Memory B cell (primary cell): ENCODE results near the gene B3GNT7.
"Not testable (repeated sequence)": the region's sequence is repeated elsewhere in the genome, so short reads cannot be mapped to it uniquely, and the experiment has no call there.

Experiments
- ATAC-seq: fragments of 150-1000 bp; cut with Tn5 transposase; 2 replicates; pipeline ENCODE4 v1.10.0; 2021; ENCODE audit warnings: low read depth, mild to moderate bottlenecking, moderate library complexity
- DNase-seq, 2 donors: peaks; one replicate each; pipeline ENCODE4 v3.0.0; 2022; ENCODE audit warnings: low spot score in 2 of 2
- H3K27ac Mint-ChIP-seq: one replicate; pipeline ENCODE4 v1.8.0; 2022; ENCODE audit warnings: mild to moderate bottlenecking, moderate library complexity, mixed read lengths
- H3K27me3 Mint-ChIP-seq: one replicate; pipeline ENCODE4 v1.8.0; 2022; ENCODE audit warnings: mixed read lengths
- H3K36me3 Mint-ChIP-seq: one replicate; pipeline ENCODE4 v1.8.0; 2022; ENCODE audit warnings: mild to moderate bottlenecking, mixed read lengths
- H3K4me1 Mint-ChIP-seq: one replicate; pipeline ENCODE4 v1.8.0; 2022; ENCODE audit warnings: mixed read lengths
- H3K4me3 Mint-ChIP-seq: one replicate; pipeline ENCODE4 v1.8.0; 2022; ENCODE audit warnings: mild to moderate bottlenecking, moderate library complexity, mixed read lengths
- H3K9me3 Mint-ChIP-seq: one replicate; pipeline ENCODE4 v1.8.0; 2022; ENCODE audit warnings: mixed read lengths

Gene B3GNT7

DNA sequence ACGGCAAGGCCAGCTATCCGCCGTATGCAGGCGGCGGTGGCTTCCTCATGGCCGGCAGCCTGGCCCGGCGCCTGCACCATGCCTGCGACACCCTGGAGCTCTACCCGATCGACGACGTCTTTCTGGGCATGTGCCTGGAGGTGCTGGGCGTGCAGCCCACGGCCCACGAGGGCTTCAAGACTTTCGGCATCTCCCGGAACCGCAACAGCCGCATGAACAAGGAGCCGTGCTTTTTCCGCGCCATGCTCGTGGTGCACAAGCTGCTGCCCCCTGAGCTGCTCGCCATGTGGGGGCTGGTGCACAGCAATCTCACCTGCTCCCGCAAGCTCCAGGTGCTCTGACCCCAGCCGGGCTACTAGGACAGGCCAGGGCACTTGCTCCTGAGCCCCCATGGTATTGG lies 3.1 kb downstream of the B3GNT7 start:
- Mint-ChIP-seq H3K4me1 (peaks cover 27% of the 10 kb centered on the region), H3K36me3 (peaks cover 4% of the 10 kb centered on the region), H3K9me3 (no peaks in the 10 kb centered on the region), H3K27me3 (no peaks in the 10 kb centered on the region), H3K4me3 (no peak overlapping the region), H3K27ac (no peak overlapping the region)
- ATAC-seq = no peak
- DNase-seq = no peak

DNA sequence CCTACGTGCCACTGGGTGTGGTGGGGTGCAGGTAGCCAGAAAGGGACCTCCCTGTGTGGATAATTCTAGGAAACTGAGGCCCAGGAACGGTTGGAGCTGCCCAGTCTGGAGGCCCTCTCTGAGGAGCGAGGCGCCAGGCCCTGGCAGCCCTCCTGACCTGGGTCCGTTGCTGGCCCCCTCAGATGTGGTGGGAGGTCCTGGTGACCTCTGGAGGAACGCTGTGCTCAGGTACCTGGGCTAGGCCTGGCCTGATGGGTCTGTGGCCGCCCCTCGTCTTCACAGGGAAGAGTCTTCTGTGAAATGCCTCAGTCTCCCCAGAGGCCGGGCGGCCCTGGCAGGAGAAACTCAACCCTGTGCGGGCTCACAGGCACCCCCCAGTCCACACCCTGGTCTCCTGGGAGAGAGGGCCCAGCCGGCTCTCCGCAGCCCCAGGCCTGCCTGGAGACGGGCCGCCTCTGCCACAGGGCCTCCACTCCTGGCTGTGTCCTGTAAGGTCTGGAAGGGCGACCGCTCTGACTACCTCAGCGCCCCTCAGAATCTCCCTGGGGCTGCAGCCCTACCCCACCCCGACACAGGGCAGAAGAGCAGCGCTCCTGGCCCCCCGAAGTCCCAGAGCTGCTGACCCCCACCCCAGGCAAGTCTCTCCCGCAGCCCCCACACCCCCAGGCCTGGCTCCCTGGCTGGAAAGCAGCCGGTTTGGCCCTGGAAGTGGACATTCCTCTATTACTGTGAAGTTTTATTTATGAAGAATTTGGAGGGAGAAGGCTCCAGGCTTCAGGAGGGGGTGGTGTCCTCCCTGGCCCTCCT lies 3.7 kb downstream of the B3GNT7 start:
- Mint-ChIP-seq H3K27me3 (no peaks in the 10 kb centered on the region), H3K4me3 (no peak overlapping the region)
- DNase-seq = no peak

DNA sequence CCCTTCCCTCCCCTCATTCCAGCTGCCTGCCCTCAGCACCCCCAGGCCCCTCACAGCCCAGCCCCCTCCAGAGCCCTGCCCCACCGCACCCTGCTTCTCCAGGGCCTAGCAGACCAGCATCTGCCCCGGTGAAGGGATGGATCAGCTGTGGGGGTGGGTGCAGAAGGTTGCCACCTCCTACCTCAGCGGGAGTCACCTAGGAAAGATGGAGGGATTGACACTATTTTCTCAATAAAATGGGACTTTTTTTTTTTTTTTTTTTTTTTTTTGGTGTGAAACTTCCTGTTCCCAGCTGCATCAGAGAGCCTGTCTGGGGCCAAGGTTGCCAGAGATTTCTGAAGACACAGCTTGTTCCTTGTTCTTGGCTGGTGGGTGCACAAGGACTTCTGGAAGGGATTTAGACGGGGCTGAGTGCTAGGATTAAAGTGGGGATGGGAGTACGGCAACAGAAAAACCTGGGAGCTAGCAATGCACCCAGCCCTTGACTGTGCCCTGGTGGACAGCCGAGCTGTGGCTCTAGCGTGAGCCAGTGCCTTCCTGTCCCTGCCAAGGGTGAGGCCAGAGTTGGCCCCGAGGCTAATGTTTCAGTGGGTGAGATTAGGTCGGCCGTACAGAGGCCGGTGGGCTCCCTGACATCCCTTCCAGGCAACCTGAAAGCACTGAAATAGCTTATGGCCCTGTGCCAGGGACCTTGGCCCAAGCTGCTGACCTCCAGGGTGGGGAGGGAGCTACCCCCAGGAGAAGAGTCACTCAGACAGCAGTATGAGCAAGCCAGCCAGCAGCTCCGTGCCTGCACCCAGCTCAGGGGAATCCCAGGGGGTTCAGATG lies 4.6 kb downstream of the B3GNT7 start:
- H3K4me3 Mint-ChIP-seq = no peak overlapping the region
- H3K4me1 Mint-ChIP-seq = peaks cover 15% of the 10 kb centered on the region
- peaks cover 4% of the 10 kb centered on the region for H3K36me3 Mint-ChIP-seq
- no peak for ATAC-seq
- peak overlapping the region; percentile 35 for H3K27ac Mint-ChIP-seq
- H3K27me3 Mint-ChIP-seq = no peaks in the 10 kb centered on the region
- H3K9me3 Mint-ChIP-seq = no peaks in the 10 kb centered on the region
- DNase-seq = no peak

More for the DNA sequence above, 3.7 kb downstream of the B3GNT7 start:
- H3K27ac Mint-ChIP-seq = no peak overlapping the region
- no peak for ATAC-seq
- peaks cover 4% of the 10 kb centered on the region for H3K36me3 Mint-ChIP-seq
- peaks cover 22% of the 10 kb centered on the region for H3K4me1 Mint-ChIP-seq
- no peaks in the 10 kb centered on the region for H3K9me3 Mint-ChIP-seq

DNA sequence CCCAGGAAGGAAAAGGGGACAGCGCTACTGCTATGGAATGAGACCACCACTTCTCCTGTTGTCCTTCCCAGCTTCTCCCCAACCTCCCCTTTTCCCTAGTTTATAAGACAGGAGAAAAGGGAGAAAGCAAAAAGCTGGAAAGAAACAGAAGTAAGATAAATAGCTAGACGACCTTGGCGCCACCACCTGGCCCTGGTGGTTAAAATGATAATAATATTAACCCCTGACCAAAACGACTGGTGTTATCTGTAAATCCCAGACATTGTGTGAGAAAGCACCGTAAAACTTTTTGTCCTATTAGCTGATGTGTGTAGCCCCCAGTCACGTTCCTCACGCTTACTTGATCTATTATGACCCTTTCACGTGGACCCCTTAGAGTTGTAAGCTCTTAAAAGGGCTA lies 5.2 kb downstream of the B3GNT7 start:
- not testable (repeated sequence) for H3K27me3 Mint-ChIP-seq, ATAC-seq, DNase-seq, H3K4me3 Mint-ChIP-seq, H3K9me3 Mint-ChIP-seq, H3K36me3 Mint-ChIP-seq
- Mint-ChIP-seq H3K27ac (peak overlapping the region; percentile 35), H3K4me1 (peaks cover 21% of the 10 kb centered on the region)

DNA sequence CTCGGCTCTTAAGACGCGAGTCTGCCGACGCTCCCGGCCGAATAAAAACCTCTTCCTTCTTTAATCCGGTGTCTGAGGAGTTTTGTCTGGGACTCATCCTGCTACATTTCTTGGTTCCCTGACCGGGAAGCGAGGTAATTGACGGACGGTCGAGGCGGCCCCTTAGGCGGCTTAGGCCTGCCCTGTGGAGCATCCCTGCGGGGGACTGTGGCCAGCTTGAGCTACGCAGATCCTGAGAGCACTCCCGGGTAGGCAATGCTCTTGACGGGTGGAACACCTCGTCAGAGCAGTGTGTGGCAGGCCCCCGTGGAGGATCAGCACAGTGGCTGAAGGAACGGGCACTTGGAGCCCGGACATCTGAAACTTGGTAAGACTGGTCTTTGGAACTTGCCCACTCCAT lies 5.6 kb downstream of the B3GNT7 start:
- not testable (repeated sequence) for H3K36me3 Mint-ChIP-seq, ATAC-seq, H3K9me3 Mint-ChIP-seq, H3K27me3 Mint-ChIP-seq, DNase-seq, H3K4me3 Mint-ChIP-seq
- H3K4me1 Mint-ChIP-seq = peaks cover 23% of the 10 kb centered on the region
- H3K27ac Mint-ChIP-seq = peak overlapping the region; percentile 67

DNA sequence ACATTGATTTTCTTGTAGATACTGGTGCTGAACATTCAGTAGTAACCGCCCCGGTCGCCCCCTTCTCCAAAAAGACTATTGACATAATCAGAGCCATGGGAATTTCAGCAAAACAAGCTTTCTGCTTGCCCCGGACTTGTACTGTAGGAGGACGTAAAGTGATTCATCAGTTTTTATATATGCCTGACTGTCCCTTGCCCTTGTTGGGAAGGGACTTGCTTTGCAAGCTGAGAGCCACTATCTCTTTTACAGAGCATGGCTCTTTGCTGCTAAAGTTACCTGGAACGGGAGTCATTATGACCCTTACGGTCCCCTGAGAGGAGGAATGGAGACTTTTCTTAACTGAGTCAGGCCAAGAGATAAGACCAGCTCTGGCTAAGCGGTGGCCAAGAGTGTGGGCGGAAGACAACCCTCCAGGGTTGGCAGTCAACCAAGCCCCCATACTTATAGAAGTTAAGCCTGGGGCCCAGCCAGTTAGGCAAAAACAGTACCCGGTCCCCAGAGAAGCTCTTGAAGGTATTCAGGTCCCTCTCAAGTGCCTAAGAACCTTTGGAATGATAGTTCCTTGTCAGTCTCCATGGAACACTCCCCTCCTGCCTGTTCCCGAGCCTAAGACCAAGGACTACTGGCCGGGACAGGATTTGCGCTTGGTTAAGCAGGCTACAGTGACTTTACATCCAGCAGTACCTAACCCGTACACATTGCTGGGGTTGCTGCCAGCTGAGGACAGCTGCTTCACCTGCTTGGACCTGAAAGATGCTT lies 8.1 kb downstream of the B3GNT7 start:
- H3K4me3 Mint-ChIP-seq, H3K9me3 Mint-ChIP-seq, H3K36me3 Mint-ChIP-seq, DNase-seq, H3K27me3 Mint-ChIP-seq, ATAC-seq: not testable (repeated sequence)
- Mint-ChIP-seq H3K4me1 (peaks cover 14% of the 10 kb centered on the region), H3K27ac (peak overlapping the region; percentile 17)

DNA sequence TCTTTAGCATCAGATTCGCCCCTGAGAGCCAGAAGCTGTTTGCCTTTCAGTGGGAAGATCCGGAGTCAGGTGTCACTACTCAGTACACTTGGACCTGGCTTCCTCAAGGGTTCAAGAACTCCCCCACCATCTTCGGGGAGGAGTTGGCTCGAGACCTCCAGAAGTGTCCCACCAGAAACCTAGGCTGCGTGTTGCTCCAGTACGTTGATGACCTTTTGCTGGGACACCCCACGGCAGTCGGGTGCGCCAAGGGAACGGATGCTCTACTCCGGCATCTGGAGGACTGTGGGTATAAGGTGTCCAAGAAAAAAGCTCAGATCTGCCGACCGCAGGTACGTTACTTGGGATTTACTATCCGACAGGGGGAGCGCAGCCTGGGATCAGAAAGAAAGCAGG lies 8.7 kb downstream of the B3GNT7 start:
- DNase-seq, ATAC-seq, H3K36me3 Mint-ChIP-seq: not testable (repeated sequence)

DNA sequence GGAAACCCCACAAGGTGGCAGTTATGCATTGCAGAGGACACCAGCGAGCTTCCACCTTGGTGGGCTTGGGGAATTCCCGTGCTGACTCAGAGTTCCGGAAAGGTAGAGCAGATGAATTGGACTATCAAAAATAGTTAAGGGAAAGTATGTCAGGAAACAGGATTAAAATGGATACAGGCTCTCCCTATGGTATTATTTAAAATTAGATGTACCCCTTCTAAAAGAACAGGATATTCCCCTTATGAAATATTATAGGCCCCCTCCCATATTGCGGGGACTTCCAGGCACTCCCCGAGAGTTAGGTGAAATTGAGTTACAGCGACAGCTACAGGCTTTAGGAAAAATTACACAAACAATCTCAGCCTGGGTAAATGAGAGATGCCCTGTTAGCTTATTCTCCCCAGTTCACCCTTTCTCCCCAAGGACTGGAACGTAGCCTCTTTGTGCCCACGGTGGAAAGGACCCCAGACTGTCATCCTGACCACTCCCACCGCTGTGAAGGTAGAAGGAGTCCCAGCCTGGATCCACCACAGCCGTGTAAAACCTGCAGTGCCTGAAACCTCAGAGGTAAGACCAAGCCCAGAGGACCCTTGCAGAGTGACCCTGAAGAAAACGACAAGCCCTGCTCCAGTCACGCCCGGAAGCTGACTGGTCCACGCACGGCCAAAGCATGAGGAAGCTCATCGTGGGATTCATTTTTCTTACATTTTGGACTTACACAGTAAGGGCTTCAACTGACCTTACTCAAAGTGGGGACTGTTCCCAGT lies 10.3 kb downstream of the B3GNT7 start:
- peak overlapping the region; percentile 62 for H3K4me3 Mint-ChIP-seq
- H3K27me3 Mint-ChIP-seq, H3K36me3 Mint-ChIP-seq, H3K9me3 Mint-ChIP-seq: not testable (repeated sequence)
- peak overlapping the region; percentile 89 for H3K27ac Mint-ChIP-seq
- DNase-seq (peak in 1 of 2 donors; percentile 50), ATAC-seq (peak; percentile 89)
- H3K4me1 Mint-ChIP-seq = peaks cover 11% of the 10 kb centered on the region

More for the DNA sequence above, 8.7 kb downstream of the B3GNT7 start:
- H3K4me3 Mint-ChIP-seq, H3K27ac Mint-ChIP-seq, H3K27me3 Mint-ChIP-seq, H3K9me3 Mint-ChIP-seq: not testable (repeated sequence)
- peaks cover 14% of the 10 kb centered on the region for H3K4me1 Mint-ChIP-seq

DNA sequence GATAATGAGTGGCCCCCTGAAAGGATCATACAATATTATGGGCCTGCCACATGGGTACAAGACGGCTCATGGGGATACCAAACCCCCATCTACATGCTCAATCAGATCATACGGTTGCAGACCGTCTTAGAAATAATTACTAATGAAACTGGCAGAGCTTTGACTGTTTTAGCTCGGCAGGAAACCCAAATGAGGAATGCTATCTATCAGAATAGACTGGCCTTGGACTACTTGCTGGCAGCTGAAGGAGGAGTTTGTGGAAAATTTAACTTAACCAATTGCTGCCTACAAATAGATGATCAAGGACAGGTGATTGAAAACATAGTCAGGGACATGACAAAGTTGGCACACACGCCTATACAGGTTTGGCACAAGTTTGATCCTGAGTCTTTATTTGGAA lies 12.2 kb downstream of the B3GNT7 start:
- H3K36me3 Mint-ChIP-seq, ATAC-seq, DNase-seq, H3K4me1 Mint-ChIP-seq, H3K9me3 Mint-ChIP-seq, H3K4me3 Mint-ChIP-seq, H3K27ac Mint-ChIP-seq, H3K27me3 Mint-ChIP-seq: not testable (repeated sequence)

DNA sequence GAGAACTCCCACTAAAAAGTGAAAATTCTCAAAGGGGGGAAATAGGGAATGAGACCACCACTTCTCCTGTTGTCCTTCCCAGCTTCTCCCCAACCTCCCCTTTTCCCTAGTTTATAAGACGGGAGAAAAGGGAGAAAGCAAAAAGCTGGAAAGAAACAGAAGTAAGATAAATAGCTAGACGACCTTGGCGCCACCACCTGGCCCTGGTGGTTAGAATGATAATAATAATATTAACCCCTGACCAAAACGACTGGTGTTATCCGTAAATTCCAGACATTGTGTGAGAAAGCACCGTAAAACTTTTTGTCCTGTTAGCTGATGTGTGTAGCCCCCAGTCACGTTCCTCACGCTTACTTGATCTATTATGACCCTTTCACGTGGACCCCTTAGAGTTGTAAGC lies 12.8 kb downstream of the B3GNT7 start:
- ATAC-seq, H3K27me3 Mint-ChIP-seq, H3K36me3 Mint-ChIP-seq, H3K4me1 Mint-ChIP-seq, DNase-seq, H3K9me3 Mint-ChIP-seq, H3K27ac Mint-ChIP-seq, H3K4me3 Mint-ChIP-seq: not testable (repeated sequence)

DNA sequence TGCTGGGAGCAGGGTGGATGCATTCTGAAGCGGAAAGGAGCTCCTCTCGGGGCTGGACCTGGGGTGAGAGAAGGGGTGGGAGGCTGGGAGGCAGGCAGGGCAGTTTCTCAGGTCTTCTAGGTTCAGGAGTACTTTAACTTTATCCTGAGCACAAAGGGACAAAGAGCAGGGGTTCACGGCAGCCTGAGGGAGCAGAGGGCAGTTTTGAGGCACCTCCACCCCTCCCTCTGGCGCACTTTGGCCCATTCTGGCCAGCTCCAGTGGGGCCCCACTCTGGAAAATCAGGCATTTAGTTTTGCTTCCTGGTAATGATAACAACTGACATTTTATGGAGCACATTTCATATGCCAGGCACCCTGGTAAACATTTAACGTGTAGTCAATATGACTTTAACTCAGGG lies 14.3 kb downstream of the B3GNT7 start:
- peaks cover 2% of the 10 kb centered on the region for H3K9me3 Mint-ChIP-seq
- H3K27ac Mint-ChIP-seq = no peak overlapping the region
- DNase-seq (no peak), ATAC-seq (no peak)
- H3K27me3 Mint-ChIP-seq = peaks cover 4% of the 10 kb centered on the region
- H3K4me3 Mint-ChIP-seq = no peak overlapping the region
- peaks cover 2% of the 10 kb centered on the region for H3K36me3 Mint-ChIP-seq
- peaks cover 9% of the 10 kb centered on the region for H3K4me1 Mint-ChIP-seq

DNA sequence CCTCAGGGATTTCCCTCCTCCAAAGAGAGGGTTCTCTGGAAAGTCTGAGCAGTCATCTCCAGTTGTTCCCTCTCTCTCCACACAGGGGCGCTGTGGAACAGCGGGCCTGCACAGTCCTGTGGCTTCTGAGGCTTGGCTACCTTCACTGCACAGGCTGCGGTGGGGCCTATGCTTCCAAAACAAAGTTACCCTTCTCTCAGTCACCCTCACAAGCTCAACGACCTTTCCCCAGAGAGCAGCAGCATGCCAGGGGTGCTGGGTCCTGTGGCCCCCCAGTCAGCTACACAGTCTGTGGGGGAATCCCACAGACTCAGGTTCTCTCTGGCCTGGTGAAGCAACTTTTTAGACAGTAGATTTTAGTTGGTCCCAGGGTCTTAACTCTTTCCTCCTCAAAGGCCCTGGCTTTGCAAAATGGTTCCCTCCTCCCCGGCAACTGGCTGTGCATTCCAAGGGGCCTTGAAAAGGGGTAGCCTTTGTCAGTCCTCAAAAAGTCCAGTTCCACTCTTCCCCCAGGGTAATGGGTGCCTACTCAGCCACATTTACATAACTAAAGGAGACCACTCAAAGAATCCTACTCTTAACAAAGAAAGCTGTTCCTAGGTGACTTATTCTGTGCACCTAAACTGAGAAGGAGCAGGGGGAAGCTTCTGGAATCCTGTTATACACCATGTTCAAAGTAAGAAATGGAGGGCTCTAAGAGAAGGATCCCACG lies 14.9 kb downstream of the B3GNT7 start:
- Mint-ChIP-seq H3K36me3 (peaks cover 2% of the 10 kb centered on the region), H3K27me3 (peaks cover 7% of the 10 kb centered on the region), H3K4me1 (peaks cover 4% of the 10 kb centered on the region), H3K4me3 (no peak overlapping the region), H3K9me3 (peaks cover 2% of the 10 kb centered on the region), H3K27ac (no peak overlapping the region)
- ATAC-seq (no peak), DNase-seq (no peak)

DNA sequence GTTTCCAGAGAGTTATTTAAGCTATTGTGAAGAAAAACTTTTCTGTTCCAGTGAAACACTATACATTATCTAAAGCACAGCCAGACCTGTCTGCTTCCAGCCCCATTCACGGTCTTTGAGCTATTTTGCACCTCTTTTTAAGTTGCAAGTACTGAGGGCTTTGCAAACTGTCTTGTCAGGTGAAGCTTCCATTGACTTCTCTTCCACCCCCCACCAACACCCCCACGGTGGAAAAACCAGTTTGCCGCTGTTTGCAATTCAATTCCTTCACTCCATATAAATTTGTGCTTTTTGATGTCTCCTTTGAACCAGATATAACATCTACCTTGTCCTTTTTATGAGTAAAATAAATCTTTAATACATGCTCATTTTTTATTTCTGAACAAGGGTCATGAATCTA lies 15.7 kb downstream of the B3GNT7 start:
- DNase-seq = no peak
- Mint-ChIP-seq H3K36me3 (peaks cover 2% of the 10 kb centered on the region), H3K27me3 (peaks cover 7% of the 10 kb centered on the region), H3K4me3 (no peak overlapping the region), H3K9me3 (peaks cover 2% of the 10 kb centered on the region), H3K27ac (no peak overlapping the region), H3K4me1 (no peaks in the 10 kb centered on the region)
- no peak for ATAC-seq
